Activated T-cell treated with anti-CD3 and anti-CD28 coated beads for 48 hours (primary cell): Measurements from ENCODE around the gene HENMT1.

ENCODE experiments used
- DNase-seq: peaks from one replicate; pipeline ENCODE4 v3.0.0-alpha.2; 2020; ENCODE audit warnings: low read depth

The HENMT1 gene

DNA sequence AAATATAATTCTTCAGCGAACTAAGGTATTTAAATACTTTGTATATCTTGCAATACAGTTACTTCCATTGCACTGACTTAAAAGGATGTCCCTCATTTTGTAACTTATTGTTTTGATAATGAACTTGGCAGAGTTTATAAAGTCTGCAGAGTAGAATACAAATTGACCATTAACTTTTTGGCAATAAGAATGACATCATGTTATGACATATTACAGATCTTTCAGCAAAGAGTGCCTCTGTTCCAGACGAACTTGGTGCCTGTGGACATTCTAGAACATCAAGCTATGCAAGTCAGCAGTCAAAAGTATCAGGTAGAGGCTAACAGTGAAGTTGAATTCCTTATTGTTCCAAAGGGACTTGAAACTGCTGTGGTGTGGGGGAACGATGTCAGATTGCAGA lies 32.9 kb downstream of the HENMT1 start:
- no peak for DNase-seq

DNA sequence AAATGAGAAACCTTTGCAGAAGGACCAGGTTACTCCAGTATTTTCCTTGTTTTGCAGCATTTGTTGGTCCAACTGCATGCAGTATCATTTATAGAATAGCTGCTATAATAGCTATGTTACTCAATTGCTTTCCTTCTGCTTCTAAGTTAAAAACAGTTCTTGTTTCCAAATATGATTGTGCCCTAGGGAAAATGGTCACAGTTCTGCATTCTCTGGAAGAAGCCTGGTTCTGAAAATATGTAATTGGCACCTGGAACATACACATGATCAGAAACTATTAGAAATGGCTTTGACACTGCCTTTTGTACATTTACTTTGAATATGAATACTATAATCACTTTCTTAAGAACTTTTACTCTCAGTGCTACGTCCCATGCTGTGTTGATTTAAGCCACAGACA lies 33.6 kb downstream of the HENMT1 start:
- DNase-seq = no peak

DNA sequence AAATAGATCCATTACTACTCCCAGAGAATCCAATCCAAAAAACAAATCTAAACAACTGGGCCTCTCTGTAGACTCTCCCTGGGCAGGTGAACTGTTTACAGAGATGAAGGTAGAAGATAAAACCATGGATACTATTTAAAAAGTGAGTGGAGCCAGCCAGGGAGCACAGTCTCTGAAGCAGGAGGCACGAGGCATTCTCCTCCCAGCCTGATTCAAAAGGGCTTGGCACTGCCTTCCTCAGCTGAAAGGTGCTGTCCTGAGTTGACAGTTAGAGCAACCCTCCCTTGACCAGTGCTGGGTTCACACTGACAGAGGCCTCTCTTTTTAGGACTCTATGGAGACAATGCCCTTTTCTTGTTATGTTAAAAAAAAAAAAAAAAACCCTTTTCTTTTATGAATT lies 36.8 kb downstream of the HENMT1 start:
- no peak for DNase-seq

DNA sequence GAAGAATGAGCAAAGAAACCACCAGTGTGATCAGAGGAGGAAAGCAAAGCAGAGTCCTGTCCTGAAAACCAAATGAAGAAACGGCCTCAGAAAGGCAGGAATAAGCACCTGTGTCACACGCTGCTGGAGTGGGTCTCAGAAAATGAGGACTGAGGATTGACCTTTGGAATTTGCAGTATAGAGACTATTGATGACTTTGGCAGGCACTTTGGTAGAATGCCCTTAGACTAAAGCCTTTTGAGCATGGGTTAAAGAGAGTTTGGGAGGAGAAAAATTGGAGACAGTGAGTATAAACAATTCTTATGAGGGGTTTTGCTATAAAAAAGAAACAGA lies 43.2 kb downstream of the HENMT1 start:
- DNase-seq = no peak

- DNase-seq = no peak
These were observed 43.7 kb downstream of the HENMT1 start for GRCh38 chr1:108617008-108617723.

- DNase-seq = no peak
These were observed 45.3 kb downstream of the HENMT1 start for GRCh38 chr1:108615544-108615943.

DNA sequence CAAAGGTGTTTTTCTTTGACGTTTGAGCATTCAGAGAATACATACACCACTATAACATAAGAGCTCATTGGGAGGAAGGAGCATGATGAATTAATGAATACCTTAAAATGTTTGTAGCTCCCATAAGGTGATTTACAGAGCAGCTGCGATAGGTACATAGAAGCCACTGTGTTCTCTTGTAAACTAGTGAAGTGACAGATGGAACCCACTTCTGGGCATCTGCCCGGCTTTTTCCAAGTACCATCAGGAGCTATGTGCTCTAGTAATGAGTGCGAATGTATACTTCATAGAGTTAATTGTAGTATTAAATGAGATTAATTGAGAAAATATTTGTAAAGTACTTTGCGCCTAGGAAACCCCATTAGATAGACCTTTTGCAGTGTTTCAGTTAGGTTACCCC lies 48.4 kb downstream of the HENMT1 start:
- DNase-seq = no peak

GRCh38 chr1:108611984-108612383 lies 48.9 kb downstream of the HENMT1 start:
- no peak for DNase-seq

DNA sequence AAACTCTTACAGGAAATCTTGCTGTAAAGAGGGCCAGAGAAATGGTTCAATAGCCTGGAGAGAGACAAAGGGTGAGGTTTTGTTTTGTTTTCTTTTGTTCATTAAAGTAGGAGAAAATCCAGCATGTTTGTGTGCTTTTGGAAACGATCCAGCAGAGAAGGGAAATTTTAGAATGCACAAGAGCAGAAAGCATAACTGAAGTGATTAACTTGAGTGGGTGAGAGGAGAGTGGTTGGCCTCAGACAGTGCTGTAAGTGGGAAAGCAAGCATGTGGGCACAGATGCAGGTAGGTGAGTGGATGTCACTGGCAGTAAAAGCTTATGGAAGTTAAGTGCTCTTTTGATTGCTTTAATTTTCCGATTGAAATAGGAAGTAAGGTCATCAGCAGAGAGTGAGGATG lies 50.8 kb downstream of the HENMT1 start:
- DNase-seq = no peak

DNA sequence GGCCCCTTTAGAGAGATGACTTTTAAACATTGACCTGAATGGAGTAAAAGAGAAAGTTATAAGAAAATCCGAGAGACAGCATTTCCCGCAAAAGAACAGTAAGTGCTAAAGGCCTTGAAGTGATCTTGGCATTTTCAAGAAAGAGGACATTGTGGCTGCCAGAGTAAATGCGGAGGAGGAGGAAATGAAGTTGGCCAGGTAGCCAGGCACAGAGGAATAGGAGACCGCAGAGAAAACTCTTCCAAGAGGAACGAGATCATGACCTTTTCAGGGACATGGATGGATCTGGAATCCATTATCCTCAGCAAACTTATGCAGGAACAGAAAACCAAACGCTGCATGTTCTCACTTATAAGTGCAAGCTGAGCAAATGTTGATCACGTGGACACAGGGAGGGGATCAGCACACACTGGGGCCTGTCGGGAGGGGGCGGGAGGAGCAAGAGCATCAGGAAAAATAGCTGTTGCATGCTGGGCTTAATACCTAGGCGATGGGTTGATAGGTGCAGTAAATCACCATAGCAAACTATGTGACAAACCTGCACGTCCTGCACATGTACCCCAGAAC lies 51.3 kb downstream of the HENMT1 start:
- DNase-seq = no peak

GRCh38 chr1:108606478-108606877 lies 54.4 kb downstream of the HENMT1 start:
- no peak for DNase-seq

DNA sequence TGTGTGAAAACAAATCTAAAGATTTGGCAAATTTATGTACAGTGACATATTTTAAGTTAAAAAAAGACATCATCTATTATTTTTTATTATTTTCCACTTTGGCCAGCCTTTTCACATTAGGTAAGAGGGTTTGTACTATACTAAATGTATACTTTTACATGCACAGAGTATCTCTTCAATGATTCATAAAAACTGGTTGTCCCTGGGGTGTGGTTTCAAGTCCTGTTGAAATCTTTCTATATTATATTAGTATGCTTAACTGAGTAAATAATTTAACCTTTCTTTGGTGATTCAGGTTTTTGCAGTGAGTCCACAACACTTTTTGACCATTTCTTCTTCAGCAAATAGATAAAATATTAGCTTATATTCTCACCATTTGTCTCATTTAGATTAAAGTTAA lies 55.3 kb downstream of the HENMT1 start:
- no peak for DNase-seq

DNA sequence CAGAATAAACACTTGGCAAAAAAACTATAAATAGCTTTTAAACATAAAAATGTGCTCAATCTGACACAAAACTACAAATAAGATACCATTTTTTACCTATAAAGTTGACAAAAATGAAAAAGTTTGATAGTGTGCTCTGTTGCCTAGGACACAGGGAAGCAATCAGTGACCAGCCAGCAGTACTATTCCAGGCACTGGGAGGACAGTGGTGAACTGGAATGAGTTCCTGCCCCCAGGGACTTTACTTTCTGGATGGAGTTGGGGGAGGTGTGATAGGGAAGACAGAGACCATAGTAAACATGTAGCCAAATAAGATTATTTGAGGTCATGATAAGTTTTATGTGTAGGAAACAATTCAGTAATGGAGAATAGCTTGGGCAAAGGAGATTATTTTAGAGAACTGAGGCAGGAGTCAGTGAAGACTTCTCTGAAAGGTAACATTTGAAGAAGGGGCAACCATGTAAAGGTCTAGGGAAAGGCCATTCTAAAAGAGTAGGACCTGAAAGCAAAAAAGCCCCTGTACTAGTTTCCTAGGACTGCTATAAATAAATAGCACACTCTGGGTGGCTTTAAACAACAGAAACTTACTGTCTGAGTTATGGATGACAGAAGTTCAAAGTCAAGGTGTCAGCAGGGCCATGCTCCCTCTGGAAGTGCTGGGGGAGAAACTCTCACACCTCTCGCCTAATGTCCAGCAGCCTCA lies 59.0 kb downstream of the HENMT1 start:
- DNase-seq = no peak

DNA sequence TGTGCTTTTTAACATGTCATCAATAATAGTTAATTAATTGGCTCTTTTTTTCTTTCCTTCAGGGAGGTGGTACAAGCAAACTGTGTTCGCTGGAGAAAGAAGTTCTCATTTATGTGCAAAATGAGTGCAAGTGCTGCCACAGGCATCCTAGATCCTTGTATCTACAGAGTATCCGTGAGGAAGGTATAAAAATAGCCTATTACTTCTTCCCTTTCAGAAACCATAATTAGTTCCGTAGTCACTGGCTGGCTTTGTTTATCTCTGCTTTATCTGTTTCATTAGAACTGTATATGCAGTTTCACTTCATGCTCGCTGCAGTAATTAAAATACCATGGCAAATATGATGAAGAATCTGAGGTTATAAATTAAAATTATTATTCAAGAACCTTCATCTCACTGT lies 60.4 kb downstream of the HENMT1 start:
- DNase-seq = no peak

DNA sequence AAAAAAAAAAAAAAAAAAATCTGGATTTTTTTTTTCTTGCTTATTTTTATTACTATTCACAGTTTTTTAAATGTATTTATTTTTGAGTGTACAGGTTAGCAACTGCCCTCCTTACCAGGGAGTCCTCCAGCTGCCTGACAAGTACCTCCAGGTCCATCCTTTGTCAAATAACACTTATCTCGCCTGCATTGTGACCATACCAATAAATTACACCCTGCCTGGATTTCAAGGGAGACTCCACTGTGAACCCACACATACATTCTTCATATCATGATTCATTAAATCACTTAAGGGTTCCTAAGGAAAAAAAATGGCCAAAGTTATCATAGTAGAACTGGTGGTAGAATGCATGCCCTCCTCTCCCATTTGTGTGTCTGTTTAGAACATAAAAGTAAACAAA lies 62.6 kb downstream of the HENMT1 start:
- DNase-seq = no peak
